ENCODE measurements around the gene CNTN4. TPM values are rescaled to one million over a fixed set of nuclear protein-coding genes. Genes with fewer than 3 reads are reported as not detected.
"Not testable (repeated sequence)": the region's sequence is repeated elsewhere in the genome, so short reads cannot be mapped to it uniquely, and the experiment has no call there.

CNTN4 gene
- total RNA-seq, 2 experiments from 2014 or later, result not detected

DNA sequence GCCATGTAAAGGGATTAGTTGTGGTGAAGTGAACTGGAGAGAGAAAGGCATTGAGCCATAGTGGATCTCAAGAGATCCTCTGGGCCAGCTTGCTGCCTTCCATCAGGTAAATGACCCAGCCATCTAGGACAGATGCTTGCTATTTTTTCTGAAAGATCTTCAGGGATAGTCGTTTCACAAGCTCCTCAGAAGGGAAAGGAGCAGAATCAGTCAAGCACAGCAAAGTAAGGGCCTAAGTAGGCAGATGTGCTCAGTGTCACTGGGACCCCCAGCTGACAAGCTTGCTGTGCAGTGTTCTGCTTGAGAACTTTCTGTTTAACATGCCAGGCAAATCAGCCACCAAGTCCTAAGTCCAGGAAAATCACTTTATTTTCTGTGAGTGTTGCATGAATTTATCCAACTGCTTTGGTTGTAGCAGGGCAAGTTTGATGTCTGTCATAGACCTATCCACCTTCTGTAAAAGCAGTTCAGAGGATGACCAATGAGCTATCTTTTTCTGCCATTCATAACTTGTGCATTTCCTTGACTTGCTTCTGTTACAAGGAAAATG lies 691.7 kb downstream of the CNTN4 start:
- no peak overlapping the region for H3K4me3 Mint-ChIP-seq
- peaks cover 5% of the 10 kb centered on the region for H3K27me3 Mint-ChIP-seq
- no peaks in the 10 kb centered on the region for H3K4me1 Mint-ChIP-seq
- H3K9me3 Mint-ChIP-seq, result no peaks in the 10 kb centered on the region
- no peak overlapping the region for H3K27ac Mint-ChIP-seq
- no peak for DNase-seq
- no peaks in the 10 kb centered on the region for H3K36me3 Mint-ChIP-seq

DNA sequence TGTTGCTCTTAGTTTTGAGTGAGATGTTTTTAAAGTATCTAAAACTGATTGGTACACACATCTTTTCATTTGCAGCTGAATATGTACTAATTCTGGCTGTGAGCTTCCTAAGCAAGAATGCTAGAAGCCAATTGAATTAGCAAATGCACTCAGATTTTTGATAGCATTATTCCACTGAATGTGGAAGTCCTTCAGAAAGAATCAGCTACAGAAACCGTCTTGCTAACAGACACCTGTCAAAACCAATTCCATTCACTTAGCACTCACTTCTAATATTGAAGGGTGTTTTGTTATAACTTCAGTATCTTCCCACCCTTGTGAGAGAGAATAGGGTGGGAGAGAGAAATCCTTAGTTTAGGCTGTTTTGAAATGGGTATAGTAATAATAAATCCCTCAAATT lies 693.8 kb downstream of the CNTN4 start:
- Mint-ChIP-seq H3K36me3 (no peaks in the 10 kb centered on the region), H3K4me1 (no peaks in the 10 kb centered on the region), H3K27me3 (no peaks in the 10 kb centered on the region), H3K9me3 (no peaks in the 10 kb centered on the region), H3K27ac (no peak overlapping the region), H3K4me3 (no peak overlapping the region)
- no peak for DNase-seq

DNA sequence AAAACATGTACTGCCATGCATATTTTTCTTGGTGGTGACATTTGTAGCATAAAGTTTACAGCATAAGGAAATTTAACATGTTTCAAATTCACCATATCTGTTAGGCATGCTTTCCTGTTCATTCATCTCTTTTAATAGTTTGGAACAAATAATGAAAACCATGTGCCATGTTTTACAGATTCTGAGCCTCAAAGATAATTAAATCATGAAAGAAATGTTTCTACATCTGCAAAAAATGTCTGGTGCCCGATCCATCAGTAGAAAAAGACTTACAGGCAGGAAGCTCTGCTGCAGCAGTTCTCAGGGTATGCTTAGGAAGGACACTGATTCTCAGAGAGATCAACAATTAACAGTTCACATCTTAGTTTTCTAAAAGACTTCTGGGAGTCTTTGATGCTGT lies 695.3 kb downstream of the CNTN4 start:
- H3K27ac Mint-ChIP-seq, result no peak overlapping the region
- no peaks in the 10 kb centered on the region for H3K27me3 Mint-ChIP-seq
- no peaks in the 10 kb centered on the region for H3K9me3 Mint-ChIP-seq
- H3K4me3 Mint-ChIP-seq, result no peak overlapping the region
- H3K4me1 Mint-ChIP-seq, result no peaks in the 10 kb centered on the region
- H3K36me3 Mint-ChIP-seq, result no peaks in the 10 kb centered on the region
- DNase-seq, result no peak

DNA sequence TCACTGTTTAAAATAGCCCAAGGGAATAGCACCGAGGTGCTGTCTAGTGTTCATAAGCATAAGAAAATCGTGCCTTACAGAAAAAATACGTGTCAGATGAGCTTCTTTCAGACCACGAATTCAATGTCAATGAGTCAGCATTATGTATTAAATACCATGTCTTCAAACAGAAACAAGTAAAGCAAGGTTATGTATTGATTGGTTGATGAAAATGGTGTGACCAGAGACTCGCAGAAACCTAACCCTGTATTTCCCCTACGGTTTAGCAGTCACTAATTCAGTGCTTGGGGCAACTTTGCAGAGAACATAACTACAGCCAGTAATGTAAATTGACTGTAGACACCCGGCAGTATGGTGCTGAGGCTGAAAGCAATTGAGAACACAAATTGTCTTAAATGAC lies 703.8 kb downstream of the CNTN4 start:
- no peaks in the 10 kb centered on the region for H3K4me1 Mint-ChIP-seq
- no peaks in the 10 kb centered on the region for H3K9me3 Mint-ChIP-seq
- peaks cover 7% of the 10 kb centered on the region for H3K27me3 Mint-ChIP-seq
- H3K27ac Mint-ChIP-seq, result no peak overlapping the region
- no peak for DNase-seq
- H3K36me3 Mint-ChIP-seq, result no peaks in the 10 kb centered on the region
- no peak overlapping the region for H3K4me3 Mint-ChIP-seq

DNA sequence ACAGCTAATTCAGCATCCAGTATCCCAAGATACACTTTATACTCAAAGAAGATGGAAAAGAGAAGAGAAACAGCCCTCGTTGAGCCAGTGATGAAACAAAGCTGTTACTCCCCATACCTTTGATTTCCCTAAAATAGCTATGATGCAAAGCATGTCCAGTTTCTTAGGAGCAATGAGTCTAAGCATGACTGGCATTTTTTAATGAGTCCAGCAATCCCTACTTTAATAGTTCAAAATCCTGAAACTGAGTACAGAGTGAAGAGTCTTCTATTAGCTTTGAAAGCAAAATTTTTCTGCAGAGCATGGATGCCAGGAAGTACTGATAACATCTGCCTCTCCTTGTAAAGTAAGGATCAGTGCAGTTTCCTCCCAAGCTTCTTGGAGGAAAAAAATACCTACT lies 708.8 kb downstream of the CNTN4 start:
- no peaks in the 10 kb centered on the region for H3K36me3 Mint-ChIP-seq
- DNase-seq, result no peak
- no peaks in the 10 kb centered on the region for H3K27me3 Mint-ChIP-seq
- no peak overlapping the region for H3K4me3 Mint-ChIP-seq
- H3K4me1 Mint-ChIP-seq, result no peaks in the 10 kb centered on the region
- no peak overlapping the region for H3K27ac Mint-ChIP-seq
- H3K9me3 Mint-ChIP-seq, result no peaks in the 10 kb centered on the region

DNA sequence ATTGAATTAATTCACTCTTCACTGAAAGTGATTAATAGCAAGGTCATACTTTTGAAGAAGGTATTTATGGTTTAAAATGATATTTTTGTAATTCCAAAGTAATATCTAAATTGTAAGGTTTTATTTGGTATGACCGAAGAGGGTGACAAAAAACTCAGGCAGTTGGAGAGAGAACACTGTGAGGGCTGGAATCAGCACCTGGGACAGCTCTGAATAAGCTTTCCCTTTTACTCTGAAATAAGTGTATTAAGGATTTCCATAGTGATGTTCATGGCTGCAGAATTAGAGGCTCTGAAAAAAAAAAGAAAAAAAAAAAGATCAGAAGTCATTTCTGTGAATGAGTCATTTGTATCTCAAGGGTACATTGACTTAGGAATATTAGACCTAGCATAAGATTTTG lies 712.1 kb downstream of the CNTN4 start:
- Mint-ChIP-seq H3K27me3 (peaks cover 4% of the 10 kb centered on the region), H3K9me3 (no peaks in the 10 kb centered on the region), H3K4me1 (no peaks in the 10 kb centered on the region), H3K36me3 (no peaks in the 10 kb centered on the region), H3K4me3 (no peak overlapping the region), H3K27ac (no peak overlapping the region)
- DNase-seq, result no peak

DNA sequence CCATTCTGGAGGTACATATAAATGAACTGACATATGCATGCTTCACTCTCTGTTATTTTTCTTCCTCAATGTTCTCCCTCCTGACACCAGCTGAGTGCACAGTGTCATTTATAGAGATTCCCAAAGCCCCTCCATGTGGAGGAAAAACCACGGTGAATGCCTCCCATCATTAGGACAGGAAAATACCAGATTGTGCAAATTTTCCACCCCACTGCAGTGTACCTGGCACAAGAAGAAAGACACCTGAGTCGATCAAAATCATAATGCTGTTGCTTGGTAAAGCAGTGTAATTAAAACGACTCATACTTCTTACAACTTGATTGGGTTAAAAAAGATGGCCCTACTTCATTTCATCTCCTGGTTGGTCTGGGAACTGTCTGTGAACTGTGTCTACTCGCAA lies 720.9 kb downstream of the CNTN4 start:
- DNase-seq, result no peak
- Mint-ChIP-seq H3K4me3 (no peak overlapping the region), H3K27me3 (no peaks in the 10 kb centered on the region), H3K9me3 (no peaks in the 10 kb centered on the region), H3K27ac (no peak overlapping the region), H3K36me3 (no peaks in the 10 kb centered on the region), H3K4me1 (no peaks in the 10 kb centered on the region)

DNA sequence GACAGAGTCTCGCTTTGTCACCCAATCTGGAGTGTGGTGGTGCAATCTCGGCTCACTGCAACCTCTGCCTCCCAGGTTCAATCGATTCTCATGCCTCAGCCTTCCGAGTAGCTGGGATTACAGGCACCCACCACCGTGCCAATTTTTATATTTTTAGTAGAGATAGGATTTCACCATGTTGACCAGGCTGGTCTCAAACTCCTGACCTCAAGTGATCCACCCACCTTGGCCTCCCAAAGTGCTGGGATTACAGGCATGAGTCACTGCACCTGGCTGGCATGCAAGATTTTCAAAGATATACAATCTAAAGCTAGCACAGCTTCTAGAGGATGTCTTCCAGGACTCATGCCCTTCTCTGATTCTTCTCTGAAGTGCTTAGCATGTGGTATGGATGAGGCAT lies 722.3 kb downstream of the CNTN4 start:
- not testable (repeated sequence) for H3K36me3 Mint-ChIP-seq, DNase-seq, H3K4me1 Mint-ChIP-seq, H3K4me3 Mint-ChIP-seq, H3K27ac Mint-ChIP-seq, H3K9me3 Mint-ChIP-seq, H3K27me3 Mint-ChIP-seq

DNA sequence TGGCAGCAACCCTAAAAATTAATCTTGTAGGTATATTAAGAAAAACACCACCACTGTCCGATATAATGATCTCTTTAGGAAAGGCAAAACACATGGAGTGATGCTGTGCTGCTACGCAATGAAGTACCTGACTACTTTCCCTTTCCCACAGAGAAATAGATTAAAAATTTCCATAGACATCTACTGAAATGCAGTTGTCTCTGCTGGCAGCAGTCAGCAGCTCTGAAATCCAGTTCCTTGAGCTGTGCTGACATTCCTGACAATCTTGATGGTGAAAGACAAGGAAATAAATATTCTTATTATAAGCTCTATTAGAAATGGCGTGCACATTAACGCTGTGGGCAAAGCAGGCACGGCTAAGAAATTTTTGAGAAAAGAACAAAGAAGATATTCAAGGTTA lies 723.9 kb downstream of the CNTN4 start:
- Mint-ChIP-seq H3K4me3 (no peak overlapping the region), H3K36me3 (no peaks in the 10 kb centered on the region), H3K27me3 (no peaks in the 10 kb centered on the region), H3K4me1 (no peaks in the 10 kb centered on the region), H3K27ac (no peak overlapping the region), H3K9me3 (no peaks in the 10 kb centered on the region)
- no peak for DNase-seq

DNA sequence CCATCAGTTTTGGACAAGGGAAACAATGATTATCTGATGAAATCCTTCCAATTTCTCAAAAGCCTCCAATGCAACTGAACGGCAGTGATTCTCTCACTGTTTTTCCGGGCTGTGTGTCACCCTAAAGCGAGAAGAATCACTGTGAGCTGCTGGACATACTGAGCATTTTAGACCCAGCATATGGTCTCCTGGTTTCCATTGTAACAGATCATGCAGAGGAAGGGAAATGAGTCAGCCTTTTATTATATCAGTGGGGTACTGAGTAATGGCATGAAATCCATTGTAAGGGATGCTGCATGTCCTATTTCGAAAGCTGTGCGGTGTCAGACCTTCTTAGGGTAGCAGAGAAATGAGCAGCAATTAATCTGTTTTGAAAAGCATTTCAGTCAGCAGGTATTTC lies 724.4 kb downstream of the CNTN4 start:
- Mint-ChIP-seq H3K9me3 (no peaks in the 10 kb centered on the region), H3K36me3 (no peaks in the 10 kb centered on the region), H3K4me3 (no peak overlapping the region)

DNA sequence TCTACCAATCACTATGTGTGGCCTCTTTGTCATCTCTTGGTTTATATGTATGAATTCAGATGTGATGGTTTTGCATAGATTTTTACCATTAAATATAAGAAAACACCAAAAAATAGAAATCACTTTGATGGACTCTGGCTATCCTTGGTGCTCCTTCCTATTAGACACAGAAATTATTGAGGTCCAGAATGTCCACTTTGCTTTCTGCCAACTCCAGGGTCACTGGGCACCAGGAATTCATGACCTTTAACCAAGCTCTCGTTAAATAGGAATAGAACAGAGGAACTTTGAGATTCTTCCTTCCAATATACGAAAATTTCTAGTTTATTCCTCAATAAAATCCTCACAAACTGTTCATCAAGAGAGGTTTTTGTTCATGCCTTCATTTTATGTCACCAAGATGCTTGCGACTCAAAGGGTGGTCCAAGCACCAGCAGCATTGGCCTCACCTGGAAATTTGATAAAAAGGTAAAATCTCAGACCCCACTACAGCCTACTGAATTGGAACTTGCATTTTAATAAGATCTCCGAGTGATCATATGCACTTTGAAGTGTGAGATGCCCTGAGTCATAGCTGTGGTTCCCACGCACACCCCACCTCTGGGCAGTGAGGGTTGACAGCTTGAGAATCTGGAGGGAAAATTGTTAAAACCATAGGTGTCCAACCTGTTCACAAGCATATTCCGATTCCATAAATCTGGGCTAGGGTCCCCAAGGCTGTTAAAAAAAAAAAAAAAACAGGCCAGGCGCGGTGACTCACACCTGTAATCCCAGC lies 725.0 kb downstream of the CNTN4 start:
- H3K9me3 Mint-ChIP-seq, result no peaks in the 10 kb centered on the region
- H3K27me3 Mint-ChIP-seq, result no peaks in the 10 kb centered on the region
- no peak for DNase-seq
- H3K27ac Mint-ChIP-seq, result no peak overlapping the region
- H3K4me1 Mint-ChIP-seq, result no peaks in the 10 kb centered on the region
- no peaks in the 10 kb centered on the region for H3K36me3 Mint-ChIP-seq
- H3K4me3 Mint-ChIP-seq, result no peak overlapping the region

More for the DNA sequence above, 724.4 kb downstream of the CNTN4 start:
- Mint-ChIP-seq H3K4me1 (no peaks in the 10 kb centered on the region), H3K27me3 (no peaks in the 10 kb centered on the region), H3K27ac (no peak overlapping the region)
- DNase-seq, result no peak

DNA sequence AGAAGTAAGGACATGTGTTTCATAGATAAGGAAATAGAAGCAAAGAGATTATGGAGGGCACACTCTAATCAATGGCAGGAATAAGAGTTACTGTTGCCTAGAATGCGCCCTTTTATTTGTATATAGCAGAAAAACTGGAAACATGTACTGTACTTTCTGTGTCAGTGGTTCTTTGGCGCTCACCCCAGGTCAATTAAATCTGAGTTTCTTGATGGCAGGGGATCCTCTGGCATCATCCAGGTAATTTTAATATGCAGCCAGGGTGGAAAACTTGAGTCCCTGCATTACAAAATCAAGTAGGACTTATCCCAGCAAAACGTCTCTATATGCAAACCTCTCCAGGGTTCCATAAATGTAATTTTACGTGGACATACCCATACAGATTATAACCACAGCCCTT lies 727.4 kb downstream of the CNTN4 start:
- Mint-ChIP-seq H3K9me3 (no peaks in the 10 kb centered on the region), H3K4me1 (no peaks in the 10 kb centered on the region), H3K27me3 (no peaks in the 10 kb centered on the region), H3K36me3 (no peaks in the 10 kb centered on the region), H3K4me3 (no peak overlapping the region), H3K27ac (no peak overlapping the region)
- DNase-seq, result no peak

DNA sequence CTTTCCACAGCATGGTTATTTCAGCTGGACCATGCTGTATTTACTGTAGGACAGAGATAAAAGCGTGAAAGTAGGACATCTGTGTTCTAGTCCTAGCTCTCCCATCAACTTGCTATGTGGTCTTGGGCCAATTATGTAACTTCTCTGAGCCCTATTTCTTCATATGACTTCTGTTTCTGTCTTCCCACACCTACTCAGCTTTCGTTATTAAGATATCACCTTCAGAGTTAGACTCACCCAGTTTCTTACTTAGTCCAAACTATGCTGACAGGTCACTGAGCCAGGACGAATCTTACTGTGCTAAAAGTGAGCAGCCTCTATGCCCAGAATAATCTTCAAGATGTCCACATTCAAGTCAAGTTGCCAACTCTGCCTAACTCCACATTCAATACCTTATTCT lies 727.8 kb downstream of the CNTN4 start:
- Mint-ChIP-seq H3K4me3 (no peak overlapping the region), H3K4me1 (no peaks in the 10 kb centered on the region), H3K27ac (no peak overlapping the region), H3K9me3 (no peaks in the 10 kb centered on the region), H3K27me3 (no peaks in the 10 kb centered on the region), H3K36me3 (no peaks in the 10 kb centered on the region)
- DNase-seq, result no peak

DNA sequence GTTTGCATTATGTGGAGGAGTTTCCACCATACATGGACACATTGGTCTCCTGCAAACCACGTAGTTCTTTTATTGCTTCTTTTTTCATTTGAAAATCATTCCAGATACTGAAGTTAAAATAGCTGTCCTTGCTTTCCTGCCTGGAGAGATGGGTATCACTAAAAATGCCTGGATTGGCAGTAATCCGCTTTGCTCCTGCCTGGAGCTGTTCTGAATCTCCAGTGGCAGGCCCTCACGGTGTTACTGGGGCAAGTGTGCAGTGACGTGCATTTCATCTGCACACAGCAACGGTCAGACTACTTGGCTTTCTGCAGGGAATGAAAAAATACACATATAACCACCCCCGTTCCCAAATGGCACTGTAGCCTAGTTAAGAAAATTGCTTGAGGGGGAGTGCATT lies 738.6 kb downstream of the CNTN4 start:
- Mint-ChIP-seq H3K4me1 (no peaks in the 10 kb centered on the region), H3K27ac (no peak overlapping the region), H3K9me3 (no peaks in the 10 kb centered on the region), H3K36me3 (no peaks in the 10 kb centered on the region), H3K27me3 (no peaks in the 10 kb centered on the region), H3K4me3 (no peak overlapping the region)
- no peak for DNase-seq

DNA sequence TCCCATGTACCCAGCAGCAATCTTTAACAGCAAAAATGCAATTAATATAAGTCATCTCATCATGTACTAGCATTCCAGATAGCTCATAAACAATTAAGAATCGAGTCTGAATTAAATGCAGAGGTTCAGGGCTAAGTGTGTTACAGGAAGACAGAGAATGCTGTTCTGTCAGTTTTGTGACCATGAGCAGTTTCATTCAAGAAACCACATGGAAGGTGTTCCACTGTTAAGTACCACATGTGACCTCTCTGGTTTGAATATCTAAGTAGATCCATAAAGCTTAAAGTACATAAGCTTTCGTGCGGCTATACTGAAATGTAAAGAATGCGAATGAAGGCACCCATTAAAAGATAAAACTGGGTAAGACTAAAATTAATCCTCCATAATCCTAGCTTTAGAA lies 739.2 kb downstream of the CNTN4 start:
- H3K36me3 Mint-ChIP-seq, result no peaks in the 10 kb centered on the region
- no peak for DNase-seq
- no peaks in the 10 kb centered on the region for H3K9me3 Mint-ChIP-seq
- H3K27ac Mint-ChIP-seq, result no peak overlapping the region
- H3K4me1 Mint-ChIP-seq, result no peaks in the 10 kb centered on the region
- no peak overlapping the region for H3K4me3 Mint-ChIP-seq
- H3K27me3 Mint-ChIP-seq, result no peaks in the 10 kb centered on the region

DNA sequence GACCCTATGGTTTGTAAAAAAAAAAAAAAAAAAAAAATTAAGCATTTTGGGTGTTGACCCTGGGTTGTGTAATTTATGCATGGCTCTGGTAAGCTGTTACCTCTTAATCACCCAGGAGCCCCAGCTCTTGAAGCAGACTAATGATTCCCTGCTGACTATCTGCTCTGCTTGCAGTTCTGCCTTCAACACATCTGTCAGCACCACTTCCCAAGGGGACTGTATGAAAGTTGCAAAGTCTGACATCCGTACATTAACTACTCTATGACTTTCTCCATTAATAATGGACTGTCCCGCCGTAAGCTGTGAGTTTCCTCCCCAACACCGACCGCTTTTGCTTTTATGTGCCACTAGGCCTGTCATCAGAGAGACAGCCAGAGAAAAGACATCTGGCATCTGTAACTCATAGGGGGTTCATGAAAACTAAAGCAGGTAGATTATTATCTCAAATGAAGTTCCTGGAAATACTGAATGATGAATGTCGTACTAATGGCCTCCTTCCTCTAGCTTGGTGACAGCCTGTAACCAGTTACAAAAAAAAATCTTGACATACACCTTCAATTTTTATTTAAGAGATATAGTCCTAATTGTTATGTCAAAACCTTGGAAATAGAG lies 740.0 kb downstream of the CNTN4 start:
- Mint-ChIP-seq H3K27ac (no peak overlapping the region), H3K36me3 (no peaks in the 10 kb centered on the region), H3K4me3 (no peak overlapping the region), H3K27me3 (no peaks in the 10 kb centered on the region), H3K4me1 (no peaks in the 10 kb centered on the region), H3K9me3 (no peaks in the 10 kb centered on the region)
- no peak for DNase-seq
